NCI-H345 treated with DMSO at 0.1 percent for 48 hours (cell line): ENCODE data around the gene TMEM151B.
"Not testable (repeated sequence)": the region's sequence is repeated elsewhere in the genome, so short reads cannot be mapped to it uniquely, and the experiment has no call there.

Experiments used
- DNase-seq: peaks from one replicate; lab custom pipeline; 2025; ENCODE audit not compliant: unreplicated experiment; lab: John Stamatoyannopoulos, UW

Gene TMEM151B

DNA sequence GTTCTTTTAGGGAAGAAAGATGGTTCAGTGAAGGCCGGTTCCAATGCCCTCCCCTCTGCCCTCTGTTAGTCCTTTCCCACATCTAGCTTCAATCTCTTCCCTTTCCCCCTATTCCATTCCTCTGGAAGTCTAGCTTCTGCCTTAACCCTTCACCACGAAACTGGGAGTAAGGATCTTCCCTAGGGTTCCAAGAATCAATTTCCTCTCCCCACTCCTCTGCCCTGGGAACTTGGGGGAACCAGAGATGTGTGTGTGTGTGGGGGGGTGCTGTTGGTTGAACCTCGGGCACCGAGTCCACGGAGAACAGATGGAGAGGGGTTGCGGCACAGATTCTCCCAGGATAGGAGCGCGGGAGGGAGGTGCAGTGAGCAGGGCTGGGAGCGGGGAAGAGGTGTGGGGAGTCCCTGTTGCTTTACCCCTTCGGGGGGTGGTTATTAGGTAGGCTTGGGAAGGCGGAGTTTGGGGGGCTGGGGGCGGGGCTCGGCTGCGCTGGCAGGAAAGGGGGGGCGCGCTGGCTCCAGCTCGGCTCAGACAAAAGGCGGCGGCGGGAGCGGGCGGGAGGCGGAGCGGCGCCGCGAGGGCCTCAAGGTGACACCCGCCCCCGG lies at the start of gene TMEM151B:
TSS of gene TMEM151B (plus strand) at position 530 of the 605 bp plus-strand sequence. CDS start 293 bp downstream, outside the sequence.
- no peak for DNase-seq

DNA sequence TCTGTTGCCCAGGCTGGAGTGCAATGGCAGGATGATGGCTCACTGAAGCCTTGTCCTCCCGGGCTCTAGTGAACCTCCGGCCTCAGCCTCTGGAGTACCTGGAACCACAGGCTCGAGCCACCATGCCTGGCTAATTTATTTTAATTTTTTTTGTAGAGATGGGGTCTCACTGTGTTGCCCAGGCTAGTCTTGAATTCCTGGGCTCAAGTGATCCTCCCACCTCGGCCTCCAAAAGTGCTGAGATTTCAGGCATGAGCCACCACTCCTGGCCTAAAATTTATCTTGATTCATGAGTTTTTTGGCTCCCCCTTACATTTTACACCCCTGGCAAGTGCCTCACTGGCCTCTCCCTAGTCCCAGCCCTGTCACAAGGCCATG lies 49.3 kb upstream of the TMEM151B start:
- DNase-seq, result no peak

DNA sequence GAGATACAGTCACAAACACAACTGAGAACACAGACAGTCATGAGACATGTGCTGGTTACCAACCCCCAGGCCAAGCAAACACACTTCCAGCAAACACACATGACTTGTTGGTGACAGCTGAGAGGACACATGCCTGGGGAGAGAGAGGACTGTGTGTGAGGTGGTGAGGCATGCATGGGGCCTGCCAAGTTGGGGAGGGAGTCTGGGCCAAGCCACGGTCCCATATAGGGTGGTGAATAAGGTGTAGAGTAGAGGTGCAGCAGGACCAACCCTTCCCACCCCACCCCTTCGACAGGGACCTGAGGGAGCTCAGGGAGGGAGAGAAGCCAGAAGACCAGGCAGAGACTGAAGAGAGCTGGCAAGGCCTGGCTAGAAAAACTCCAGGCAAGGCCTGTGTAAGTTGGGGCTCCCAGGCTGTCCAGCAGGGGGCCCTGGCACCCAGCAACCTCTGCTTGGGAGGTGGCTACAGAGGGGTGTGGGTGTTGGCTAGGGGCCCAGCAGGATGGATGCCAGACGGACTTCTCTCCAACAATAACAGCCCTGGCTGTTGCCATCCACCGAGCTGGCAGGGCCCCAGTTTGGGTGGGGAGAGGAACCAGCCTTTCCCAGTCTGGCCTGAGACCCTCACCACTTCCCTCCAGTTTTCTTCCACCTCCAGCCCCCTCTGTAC lies 48.8 kb upstream of the TMEM151B start:
- peak; percentile 20 for DNase-seq

DNA sequence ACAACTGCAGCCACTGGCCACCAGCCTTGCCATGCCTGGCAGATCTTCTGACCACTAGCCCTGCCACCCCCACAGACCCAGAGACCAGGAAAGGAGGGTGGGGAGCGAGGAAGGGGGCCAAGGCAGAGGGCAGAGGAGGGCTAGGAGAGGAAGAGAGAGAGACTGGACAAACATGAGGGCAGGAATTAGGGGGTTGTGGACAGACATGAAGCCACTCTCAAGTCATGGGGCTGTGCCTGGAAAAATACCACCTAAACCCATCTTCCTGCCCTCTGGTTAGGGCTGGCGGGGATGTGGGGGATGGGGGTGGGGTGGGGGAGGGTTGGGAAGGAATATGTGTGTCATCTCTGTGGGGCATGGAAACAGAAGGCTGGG lies 48.3 kb upstream of the TMEM151B start:
- DNase-seq, result no peak

DNA sequence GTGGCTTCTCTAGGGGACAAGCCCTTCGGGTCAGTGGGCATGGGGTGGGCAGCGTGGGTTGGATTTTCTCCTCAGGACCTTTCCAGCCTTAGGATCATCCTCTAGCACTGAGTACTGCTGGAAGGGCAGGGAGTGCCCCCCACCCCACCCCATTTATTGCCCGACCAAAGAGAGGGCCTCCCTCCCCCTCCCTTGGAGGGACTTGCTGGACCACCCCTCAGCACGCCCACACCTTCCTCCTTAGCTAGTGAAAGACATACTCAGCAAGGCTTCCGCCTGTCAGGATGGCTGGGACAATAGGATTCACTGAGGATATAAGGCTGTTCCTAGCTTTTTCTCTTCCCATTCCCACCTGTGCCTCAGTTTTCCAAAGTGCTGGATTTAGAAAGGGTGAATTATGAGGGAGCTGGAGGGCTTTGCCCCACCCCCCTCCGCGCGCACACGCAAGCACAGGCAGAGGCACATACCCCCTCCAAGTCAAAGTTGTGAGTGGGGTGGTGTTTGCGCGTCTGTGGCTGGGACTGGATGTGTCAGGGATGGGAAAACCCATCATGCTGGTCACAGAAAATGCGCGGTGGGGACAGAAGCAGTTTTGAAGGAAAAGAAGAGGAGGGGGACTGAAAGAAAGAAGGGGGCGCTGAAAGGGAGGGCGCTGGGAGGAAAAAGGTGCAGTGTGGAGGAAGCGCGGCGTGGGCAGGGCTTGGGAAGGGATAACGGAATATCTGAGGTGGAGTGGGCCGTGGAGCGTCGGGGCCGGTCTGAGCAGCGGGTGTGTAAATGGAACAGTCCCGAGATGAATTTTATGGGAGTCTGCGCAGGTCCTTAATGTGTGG lies 47.5 kb upstream of the TMEM151B start:
- no peak for DNase-seq

DNA sequence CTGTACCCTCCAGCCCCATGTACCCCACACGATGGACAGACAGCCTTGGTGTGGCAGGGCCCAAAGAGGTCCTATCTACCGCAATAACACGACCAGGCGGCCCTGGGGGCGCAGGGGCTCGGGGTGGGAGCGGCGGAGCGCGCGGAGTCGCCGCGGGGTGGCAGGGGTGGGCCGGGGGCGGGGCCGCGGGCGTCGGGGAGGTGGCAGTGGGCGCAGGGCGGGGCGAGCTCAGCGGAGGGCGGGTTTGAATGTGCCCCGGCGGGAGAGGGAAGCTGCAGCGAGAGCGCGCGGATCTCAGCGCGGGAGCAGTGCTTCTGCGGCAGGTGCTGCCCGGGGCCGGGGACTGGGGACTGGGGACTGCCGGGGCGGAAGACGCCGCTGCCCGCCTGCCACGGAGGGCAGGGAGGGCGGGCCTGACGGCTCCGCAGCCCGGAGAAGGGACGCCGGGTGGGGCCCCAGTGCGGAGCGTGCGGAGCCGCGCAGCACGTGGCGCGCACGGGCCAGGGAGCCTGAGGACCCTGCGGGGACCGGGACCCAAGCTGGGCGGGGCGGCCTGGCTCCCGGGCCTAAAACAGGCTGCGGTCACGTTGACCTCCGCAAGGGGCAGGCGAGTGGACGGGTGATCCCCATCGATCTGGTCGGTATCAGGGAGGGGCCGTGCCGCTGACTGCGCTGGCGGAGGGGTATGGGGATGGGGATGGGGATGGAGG lies 46.8 kb upstream of the TMEM151B start, which contains the start of gene SLC29A1:
TSS of gene SLC29A1 (plus strand) at position 277 of the 710 bp plus-strand sequence. CDS start 3,719 bp downstream, outside the sequence.
- DNase-seq, result peak; percentile 33

DNA sequence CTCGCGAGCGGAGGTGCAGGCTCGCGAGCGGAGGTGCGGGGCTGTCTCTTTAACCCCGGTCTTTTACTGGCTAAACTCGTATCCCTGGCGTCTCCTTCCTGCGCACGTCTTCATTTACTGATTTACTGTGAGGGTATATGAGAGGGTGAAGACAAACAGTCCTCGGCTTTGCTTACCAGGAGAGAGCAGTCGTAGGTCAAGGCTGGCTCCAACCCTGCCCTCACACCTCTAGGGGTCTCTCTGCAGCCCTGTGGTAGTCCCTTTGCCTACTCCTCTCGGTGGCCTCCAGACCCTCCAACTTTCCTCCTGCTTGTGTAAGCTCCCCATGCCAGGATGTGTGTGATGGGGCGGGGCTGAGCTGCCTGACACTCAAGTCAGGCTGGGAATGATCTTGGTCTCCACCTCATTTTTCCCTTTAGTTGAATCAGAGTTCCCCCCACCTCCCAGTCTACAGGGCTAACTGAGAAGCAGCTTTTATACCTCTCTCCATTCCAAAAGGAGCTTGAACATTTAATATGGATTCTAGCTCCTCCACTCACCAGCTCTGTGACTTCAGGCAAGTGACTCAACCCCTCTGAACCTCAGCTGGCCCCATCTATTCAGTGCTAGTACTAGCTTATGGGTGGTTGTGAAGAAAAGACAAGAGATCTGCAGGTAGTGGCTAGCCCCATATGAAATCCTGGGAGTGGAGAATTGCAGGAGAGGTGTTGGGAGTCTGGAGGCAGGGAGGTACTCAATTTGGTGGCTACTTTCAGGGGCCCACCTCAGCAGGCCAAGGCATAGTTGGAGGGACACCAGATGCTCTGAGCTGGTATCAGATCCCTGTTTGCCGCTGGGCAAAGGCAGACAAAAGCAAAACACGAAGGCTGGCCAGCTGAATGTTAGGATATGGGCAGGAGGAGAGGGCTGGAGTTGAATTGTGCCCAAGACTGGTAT lies 46.0 kb upstream of the TMEM151B start:
- no peak for DNase-seq

DNA sequence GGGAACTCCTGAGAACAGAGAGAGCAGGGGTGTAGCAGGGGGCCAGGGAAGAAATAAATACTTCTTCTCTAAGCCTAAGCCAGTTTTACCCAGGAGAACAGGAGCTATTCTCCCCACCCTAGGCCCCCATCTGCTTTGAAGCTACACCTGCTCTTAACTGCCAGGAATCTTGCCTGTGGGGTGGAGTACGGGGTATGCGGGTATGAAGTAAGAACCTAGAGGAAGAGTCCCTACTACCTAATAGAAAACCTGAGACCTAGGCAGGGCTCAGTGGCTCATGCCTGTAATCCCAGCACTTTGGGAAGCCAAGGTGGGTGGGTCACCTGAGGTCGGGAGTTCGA lies 45.3 kb upstream of the TMEM151B start:
- DNase-seq, result no peak

DNA sequence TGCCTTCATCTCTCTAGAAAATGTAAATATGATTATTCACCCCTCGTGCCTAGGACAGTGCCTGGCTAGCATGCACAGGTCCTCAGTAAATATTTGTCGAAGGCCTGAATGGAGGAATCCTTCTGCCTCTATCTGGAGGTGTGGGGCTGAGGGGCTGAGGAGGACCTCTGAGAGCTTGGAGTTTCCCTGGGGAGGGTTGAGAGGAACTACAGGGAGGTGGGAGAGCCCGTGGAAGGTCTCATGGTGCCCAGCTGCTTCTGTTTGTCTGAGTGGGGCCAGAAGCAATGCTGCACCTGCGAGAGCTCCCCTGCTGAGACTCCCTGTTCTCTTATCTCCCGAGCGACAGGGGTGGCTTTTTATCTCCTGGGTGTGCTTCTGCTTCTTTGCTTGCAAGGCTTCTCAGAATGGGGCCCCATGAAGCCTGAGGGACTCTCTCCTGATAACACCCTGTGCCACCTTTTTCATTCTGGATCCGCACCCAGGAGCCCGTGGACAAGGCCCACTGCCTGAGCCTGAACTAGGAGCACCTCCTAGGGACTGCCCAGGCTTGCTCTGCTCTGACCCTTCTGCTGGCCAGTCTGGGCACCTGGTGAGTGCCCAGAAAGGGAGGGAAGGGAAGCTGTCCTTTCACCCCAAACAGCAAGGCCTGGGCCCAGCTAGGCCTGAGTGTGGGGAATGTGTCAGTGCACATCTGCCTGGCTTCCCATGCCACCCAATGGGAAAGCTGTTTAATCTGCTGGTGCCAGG lies 44.5 kb upstream of the TMEM151B start:
- DNase-seq, result peak; percentile 16

DNA sequence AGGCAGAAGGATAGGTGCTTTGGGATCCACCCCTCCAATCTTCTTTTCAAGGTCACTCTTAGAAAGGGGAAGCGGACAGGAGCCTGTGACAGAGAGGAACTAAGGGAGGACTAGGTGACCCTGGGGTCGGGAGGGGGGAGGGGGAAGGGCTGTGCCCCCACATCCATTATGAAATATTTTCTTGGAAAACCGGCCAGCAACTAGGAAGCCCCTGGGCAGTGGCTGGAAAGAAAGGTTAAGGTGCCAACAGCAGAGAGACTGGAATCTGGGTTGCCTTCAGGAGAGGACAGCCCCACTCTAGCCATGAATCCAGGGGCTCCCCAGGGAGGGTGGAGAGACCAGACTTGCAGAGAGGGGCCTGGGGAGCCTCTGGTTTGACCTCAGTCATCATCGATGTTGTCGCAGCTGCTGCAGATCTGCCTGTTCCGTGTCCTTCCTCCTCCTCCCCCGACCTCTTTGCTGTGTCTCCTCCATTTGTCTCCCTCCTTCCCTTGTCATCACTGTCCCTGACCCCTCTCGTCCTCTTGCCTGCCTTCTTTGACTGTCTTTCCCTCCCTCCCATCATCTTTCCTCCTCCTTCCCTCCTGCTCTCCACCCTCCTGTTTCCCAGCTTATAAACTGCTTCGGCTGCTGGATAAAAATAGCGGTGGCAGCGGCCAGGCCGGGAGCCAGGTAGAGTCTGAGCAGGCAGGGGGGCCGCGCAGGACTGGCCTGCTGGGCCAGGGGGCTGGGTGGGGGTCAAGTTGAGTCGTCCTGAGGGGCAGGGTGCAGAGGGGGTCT lies 43.7 kb upstream of the TMEM151B start:
- no peak for DNase-seq

DNA sequence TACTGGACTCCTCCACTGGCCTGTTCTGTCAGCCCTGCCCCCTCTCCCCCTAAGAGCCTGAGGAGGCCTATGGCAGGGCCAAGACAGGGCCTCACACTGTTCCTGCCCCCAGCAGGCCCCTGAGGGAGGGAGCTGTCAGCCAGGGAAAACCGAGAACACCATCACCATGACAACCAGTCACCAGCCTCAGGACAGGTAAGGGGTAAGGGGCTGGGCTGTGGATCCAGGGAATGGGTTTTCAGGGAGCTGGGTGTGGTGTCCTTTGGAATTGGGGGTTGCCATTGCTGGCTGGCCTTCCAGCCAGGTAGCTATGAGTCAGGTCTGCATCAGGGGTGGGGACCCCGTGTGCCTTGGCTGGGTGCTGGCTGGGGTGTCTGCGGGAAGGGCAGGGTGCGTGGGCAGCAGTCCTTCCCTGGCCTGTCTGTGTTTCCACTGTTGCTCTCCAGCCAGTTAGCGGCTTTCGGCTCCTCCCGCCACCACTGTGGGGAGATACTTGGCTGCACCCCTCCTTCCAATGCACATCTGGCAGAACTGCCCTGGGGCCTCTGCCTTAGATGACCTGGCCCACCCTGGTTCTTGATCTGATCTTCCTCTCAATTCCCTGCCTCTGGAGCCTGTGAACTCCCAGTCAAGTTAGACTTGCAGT lies 43.0 kb upstream of the TMEM151B start:
- no peak for DNase-seq

DNA sequence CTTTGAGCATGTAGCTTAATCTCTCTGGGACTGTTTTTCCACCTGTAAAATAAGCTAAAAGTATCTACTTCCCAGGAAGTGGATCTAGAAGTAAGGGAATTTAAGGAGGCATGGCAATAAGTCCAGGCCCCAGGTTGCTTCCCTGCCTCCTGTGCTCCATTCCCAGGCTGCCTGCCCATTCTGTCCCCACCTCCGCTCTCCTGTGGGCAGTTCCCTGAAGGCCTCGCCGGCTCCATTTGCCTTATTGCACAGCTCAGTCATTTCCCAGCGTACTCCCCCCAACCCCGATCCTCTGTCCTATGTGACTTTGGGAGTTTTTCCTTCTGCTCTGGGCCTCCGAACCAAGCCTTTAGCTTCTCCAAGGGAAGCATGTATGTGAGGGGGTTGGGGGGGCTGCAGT lies 42.2 kb upstream of the TMEM151B start:
- DNase-seq, result no peak

DNA sequence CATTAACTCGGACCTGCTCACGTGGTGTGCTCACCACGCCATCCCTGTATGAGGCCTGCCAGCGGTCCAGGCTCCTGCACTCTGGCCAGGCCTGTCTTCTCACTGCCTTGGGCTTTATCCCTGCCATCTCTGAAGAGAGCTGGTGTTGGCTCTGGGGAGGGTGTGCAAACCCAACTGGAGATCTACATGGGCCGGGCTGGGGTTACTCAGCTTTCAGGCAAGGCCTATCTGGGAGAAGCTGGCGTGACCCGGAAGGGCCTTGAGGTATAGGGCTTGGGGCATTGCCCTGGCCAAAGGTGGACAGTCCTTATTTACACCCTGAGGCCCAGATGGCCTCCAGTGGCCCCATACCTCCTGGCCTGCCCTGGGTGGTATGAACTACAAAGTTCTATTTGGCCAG lies 41.8 kb upstream of the TMEM151B start:
- DNase-seq, result no peak

DNA sequence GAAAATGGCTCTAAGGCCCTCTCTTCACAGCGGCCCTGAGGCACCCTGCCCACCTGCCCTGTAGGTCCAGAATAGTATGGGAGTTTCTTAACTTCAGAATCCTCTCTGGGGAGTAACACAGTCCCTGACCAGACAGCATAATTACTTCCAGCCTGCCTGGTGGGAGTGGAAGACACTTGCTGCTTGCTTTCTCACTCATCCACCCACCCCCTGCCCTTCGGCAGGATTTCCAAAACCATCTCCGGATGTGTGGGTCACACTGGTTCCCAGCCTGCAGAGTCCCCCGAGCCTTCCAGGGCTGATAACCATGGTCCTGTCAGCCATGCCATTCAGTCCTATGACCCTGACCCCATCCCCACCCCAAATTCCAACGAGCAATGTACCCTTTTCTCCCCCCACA lies 41.4 kb upstream of the TMEM151B start:
- DNase-seq, result no peak

DNA sequence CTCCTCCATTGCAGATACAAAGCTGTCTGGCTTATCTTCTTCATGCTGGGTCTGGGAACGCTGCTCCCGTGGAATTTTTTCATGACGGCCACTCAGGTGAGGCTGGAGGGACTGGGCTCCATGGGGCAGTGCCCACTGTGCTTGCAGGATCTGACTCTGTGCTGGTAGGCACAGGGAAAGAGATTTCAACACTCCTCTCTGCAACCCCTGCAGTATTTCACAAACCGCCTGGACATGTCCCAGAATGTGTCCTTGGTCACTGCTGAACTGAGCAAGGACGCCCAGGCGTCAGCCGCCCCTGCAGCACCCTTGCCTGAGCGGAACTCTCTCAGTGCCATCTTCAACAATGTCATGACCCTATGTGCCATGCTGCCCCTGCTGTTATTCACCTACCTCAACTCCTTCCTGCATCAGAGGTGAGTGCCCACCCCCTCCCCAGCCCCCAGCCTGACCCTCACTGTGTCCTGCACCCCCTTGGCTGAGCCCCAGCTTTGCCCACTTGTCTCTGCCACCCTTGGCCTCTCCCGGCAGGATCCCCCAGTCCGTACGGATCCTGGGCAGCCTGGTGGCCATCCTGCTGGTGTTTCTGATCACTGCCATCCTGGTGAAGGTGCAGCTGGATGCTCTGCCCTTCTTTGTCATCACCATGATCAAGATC lies 40.7 kb upstream of the TMEM151B start:
- no peak for DNase-seq

DNA sequence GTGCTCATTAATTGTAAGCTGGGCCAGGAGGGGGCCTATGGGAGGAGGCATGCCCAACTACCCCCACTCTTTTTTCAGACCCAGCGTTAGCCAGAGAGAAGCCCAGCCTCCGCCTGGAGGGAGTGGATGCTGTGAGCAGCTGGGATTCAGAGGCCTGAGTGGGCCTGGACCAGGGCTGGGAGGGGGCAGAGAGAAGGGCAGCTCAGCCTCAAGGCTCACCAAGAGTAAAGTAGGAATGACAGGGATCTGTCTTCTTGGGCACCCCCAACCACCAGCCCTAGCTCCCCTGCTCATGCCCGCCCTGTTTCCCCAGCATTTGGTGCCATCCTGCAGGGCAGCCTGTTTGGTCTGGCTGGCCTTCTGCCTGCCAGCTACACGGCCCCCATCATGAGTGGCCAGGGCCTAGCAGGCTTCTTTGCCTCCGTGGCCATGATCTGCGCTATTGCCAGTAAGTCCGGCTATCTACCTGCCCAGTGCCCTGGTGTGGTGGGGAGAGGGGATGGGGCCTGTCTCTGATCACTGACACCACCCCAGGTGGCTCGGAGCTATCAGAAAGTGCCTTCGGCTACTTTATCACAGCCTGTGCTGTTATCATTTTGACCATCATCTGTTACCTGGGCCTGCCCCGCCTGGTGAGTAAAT lies 40.1 kb upstream of the TMEM151B start:
- DNase-seq, result no peak

DNA sequence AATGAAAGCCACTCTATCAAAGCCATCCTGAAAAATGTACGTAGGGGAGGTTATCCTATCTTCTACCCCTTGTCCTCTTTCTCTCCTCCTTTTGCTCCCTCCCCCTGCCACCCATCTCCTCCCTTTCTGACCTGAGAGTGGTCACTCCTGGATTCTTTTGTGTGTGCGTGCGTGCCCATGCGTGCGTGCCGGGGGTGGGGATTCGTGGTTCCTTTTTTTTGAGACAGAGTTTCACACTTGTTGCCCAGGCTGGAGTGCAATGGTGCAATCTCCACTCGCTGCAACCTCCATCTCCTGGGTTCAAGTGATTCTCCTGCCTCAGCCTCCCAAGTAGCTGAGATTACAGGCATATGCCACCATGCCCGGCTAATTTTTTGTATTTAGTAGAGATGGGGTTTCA lies 38.8 kb upstream of the TMEM151B start:
- DNase-seq, result not testable (repeated sequence)
